HCT116 (cell line): Measurements from ENCODE around the gene MICAL3. TPM values are rescaled to one million over a fixed set of nuclear protein-coding genes. Genes with fewer than 3 reads are reported as not detected.

ENCODE experiments used
- ATAC-seq: fragments of 200-7000 bp; cut with Tn5 transposase; 2 replicates; pipeline ENCODE4 v1.9.1; 2020; ENCODE audit warnings: mild to moderate bottlenecking, moderate library complexity
- BruUV-seq: library from RNA; stranded (reverse); fragments of 400-500 nt; replicated peaks from 2 replicates; lab custom pipeline; 2021; lab: Mats Ljungman, UMichigan
- CTCF ChIA-PET: fragments of 300-600 bp; sonication (Branson Sonifier 250); formaldehyde crosslinking; loops from one replicate; lab custom pipeline; 2021; ENCODE audit warnings: antibody characterized with exemption; lab: Charles Lee
- POLR2A ChIA-PET: fragments of 300-600, 350-600 bp; sonication (Branson Sonifier 250); formaldehyde crosslinking; loops from one replicate; lab custom pipeline; 2021; ENCODE audit warnings: antibody characterized with exemption; lab: Charles Lee
- RAD21 ChIA-PET, 2 experiments: fragments of 300-600 bp; sonication (Branson Sonifier 250); formaldehyde crosslinking; loops; one replicate each; lab custom pipeline; 2023; ENCODE audit warnings: low total read pairs in 2 of 2; ENCODE audit not compliant: uncharacterized antibody in 2 of 2, unreplicated experiment in 2 of 2, low non-redundant PET in 1 of 2; lab: Charles Lee
- DNase-seq: peaks from one replicate; pipeline ENCODE4 v3.0.0-alpha.2; 2010; ENCODE audit warnings: low read depth, low spot score
- H2AFZ ChIP-seq: fragments of 200-600 bp; shearing (Covaris generic), sonication (generic); 2 replicates; pipeline ENCODE4 v1.6.1; 2017; ENCODE audit warnings: low read depth, mixed run types, mixed read lengths, antibody characterized with exemption, low read length; ENCODE audit not compliant: poor library complexity, severe bottlenecking
- H3K27ac ChIP-seq: 2 replicates; pipeline ENCODE4 v1.5.1; 2012; ENCODE audit warnings: low read depth, low read length
- H3K27me3 ChIP-seq: fragments of 200-600 bp; sonication (generic); 2 replicates; pipeline ENCODE4 v1.6.1; 2016; ENCODE audit warnings: mixed run types, low read length, mixed read lengths; ENCODE audit not compliant: insufficient read depth
- H3K36me3 ChIP-seq, 2 experiments: fragments of 200-500 bp in 1 of 2; fragments of 200-600 bp in 1 of 2; sonication (Bioruptor generic) in 1 of 2; sonication (generic) in 1 of 2; 2 replicates each; pipeline versions ENCODE4 v1.5.1 to v1.6.1; 2014 to 2016; ENCODE audit warnings: low read length in 2 of 2, inconsistent platforms in 1 of 2, mixed read lengths in 1 of 2, mixed run types in 1 of 2; ENCODE audit not compliant: insufficient read depth in 2 of 2, control insufficient read depth in 1 of 2
- H3K4me1 ChIP-seq, 2 experiments: fragments of 200-600 bp in 1 of 2; sonication (generic) in 1 of 2; 2 replicates each; pipeline versions ENCODE4 v1.5.1 to v1.6.1; 2012 to 2017; ENCODE audit warnings: low read length in 2 of 2, inconsistent platforms in 1 of 2, mild to moderate bottlenecking in 1 of 2, mixed read lengths in 1 of 2, mixed run types in 1 of 2, moderate library complexity in 1 of 2; ENCODE audit not compliant: insufficient read depth in 2 of 2, control insufficient read depth in 1 of 2
- H3K4me2 ChIP-seq: fragments of 200-600 bp; sonication (generic); 2 replicates; pipeline ENCODE4 v1.6.1; 2017; ENCODE audit warnings: mixed run types, low read length, mixed read lengths
- H3K4me3 ChIP-seq, 2 experiments: fragments of 200-600 bp in 1 of 2; sonication (generic) in 1 of 2; replicated peaks in 1 of 2; 2 replicates each; pipeline ENCODE4 v1.5.1; 2011 to 2016; ENCODE audit warnings: low read length in 2 of 2, control low read depth in 1 of 2, low read depth in 1 of 2, mild to moderate bottlenecking in 1 of 2, mixed read lengths in 1 of 2, mixed run types in 1 of 2
- H3K79me2 ChIP-seq: fragments of 200-600 bp; sonication (generic); 2 replicates; pipeline ENCODE4 v1.6.1; 2017; ENCODE audit warnings: mild to moderate bottlenecking, mixed run types, low read length, moderate library complexity, mixed read lengths; ENCODE audit not compliant: insufficient read depth
- H3K9ac ChIP-seq: fragments of 200-600 bp; sonication (generic); 2 replicates; pipeline ENCODE4 v1.6.1; 2016; ENCODE audit warnings: low read length, mixed read lengths
- H3K9me2 ChIP-seq: fragments of 200-600 bp; sonication (generic), shearing (Covaris generic); 2 replicates; pipeline ENCODE4 v1.6.1; 2017; ENCODE audit warnings: mixed run types, mild to moderate bottlenecking, moderate library complexity; ENCODE audit not compliant: insufficient read depth
- H3K9me3 ChIP-seq, 2 experiments: fragments of 200-500 bp in 1 of 2; fragments of 200-600 bp in 1 of 2; sonication (Bioruptor generic) in 1 of 2; sonication (generic) in 1 of 2; 2 replicates each; pipeline ENCODE4 v1.6.1; 2014 to 2017; ENCODE audit warnings: low read length in 2 of 2, mixed read lengths in 2 of 2, inconsistent platforms in 1 of 2, low read depth in 1 of 2, mild to moderate bottlenecking in 1 of 2, mixed run types in 1 of 2, moderate library complexity in 1 of 2; ENCODE audit not compliant: control insufficient read depth in 1 of 2, insufficient read depth in 1 of 2
- H4K20me1 ChIP-seq: fragments of 200-600 bp; sonication (generic), shearing (Covaris generic); 2 replicates; pipeline ENCODE4 v1.6.1; 2017; ENCODE audit warnings: mixed run types, mild to moderate bottlenecking, moderate library complexity; ENCODE audit not compliant: insufficient read depth
- EZH2phosphoT487 ChIP-seq: fragments of 200-600 bp; IDR thresholded peaks from 2 replicates; pipeline ENCODE4 v1.6.1; 2018; ENCODE audit warnings: antibody characterized with exemption, borderline replicate concordance
- FOSL1 ChIP-seq: IDR thresholded peaks from 2 replicates; pipeline ENCODE4 v1.6.1; 2012; ENCODE audit warnings: low read depth
- MAX ChIP-seq: IDR thresholded peaks from 2 replicates; pipeline ENCODE4 v1.6.1; 2012
- SIN3A ChIP-seq: IDR thresholded peaks from 2 replicates; pipeline ENCODE4 v1.6.1; 2012; ENCODE audit warnings: low read depth
- intact Hi-C: fragments of 100-400 bp; cut with micrococcal nuclease; formaldehyde crosslinking; loops from 2 replicates; pipeline ENCODE4 v1.10.0; 2022
- total RNA-seq: library from RNA; stranded (reverse); gene quantifications from one replicate; pipeline ENCODE4 v1.2.1, GENCODE V29; 2021; ENCODE audit not compliant: unreplicated experiment
- TF ChIP-seq, protein P1 (sequence below): IDR thresholded peaks from 2 replicates; pipeline ENCODE4 v1.6.1; 2012
- TF ChIP-seq, protein P2 (sequence below): IDR thresholded peaks from 2 replicates; pipeline ENCODE4 v1.6.1; 2011; ENCODE audit warnings: mild to moderate bottlenecking, low read length, moderate library complexity; ENCODE audit not compliant: insufficient replicate concordance; ENCODE audit errors: extremely low read depth
- TF ChIP-seq, protein P3 (sequence below): IDR thresholded peaks from 2 replicates; pipeline ENCODE4 v1.6.1; 2012; ENCODE audit warnings: low read depth

MICAL3 gene
- total RNA-seq, 1 experiment from 2014 or later, result 30.8 TPM

DNA sequence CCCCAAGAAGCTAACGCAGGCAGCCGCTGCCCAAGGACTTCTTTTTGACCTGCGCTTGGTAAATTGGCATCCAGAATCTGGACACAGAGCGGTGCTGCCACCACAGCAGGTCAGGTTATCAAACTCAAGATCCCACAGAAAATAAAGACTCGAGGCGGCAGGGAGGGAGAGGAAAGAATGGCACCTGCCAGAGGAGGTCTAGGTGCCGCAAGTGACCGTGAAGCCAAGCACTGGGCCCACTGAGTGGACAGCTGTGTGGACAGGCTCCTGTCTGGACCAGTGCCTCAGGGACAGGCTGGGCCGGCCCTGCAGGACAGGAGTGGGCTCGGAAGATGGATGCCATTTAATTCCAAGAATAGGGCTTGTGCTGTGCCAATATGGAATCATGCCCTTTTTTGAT lies 277.4 kb downstream of the MICAL3 start:
- Histone ChIP-seq H3K4me1 (no peaks in the 10 kb centered on the region), H3K27me3 (no peaks in the 10 kb centered on the region), H3K79me2 (peaks cover 2% of the 10 kb centered on the region; the same call in 1 of the 2 replicates), H3K36me3 (no peaks in the 10 kb centered on the region; a peak in 1 of 4 replicates), H3K9me2 (no peaks in the 10 kb centered on the region), H3K9me3 (no peaks in the 10 kb centered on the region), H3K27ac (no peak overlapping the region), H2AFZ (no peak overlapping the region), H3K9ac (no peak overlapping the region), H4K20me1 (no peaks in the 10 kb centered on the region), H3K4me2 (no peak overlapping the region), H3K4me3 (no peak overlapping the region)
- no peak for ATAC-seq
- ChIA-PET CTCF (no interaction called here), POLR2A (no interaction called here), RAD21 (no interaction called here)
- no peak for TF ChIP-seq FOSL1
- intact Hi-C loops, result no loop called here
- BruUV-seq, result no TSS peak
- DNase-seq, result no peak

GRCh38 chr22:17744430-17744829 lies 279.9 kb downstream of the MICAL3 start:
- Histone ChIP-seq H3K27ac (no peak overlapping the region), H2AFZ (no peak overlapping the region), H4K20me1 (no peaks in the 10 kb centered on the region), H3K4me2 (no peak overlapping the region), H3K27me3 (no peaks in the 10 kb centered on the region), H3K9ac (no peak overlapping the region), H3K4me3 (no peak overlapping the region), H3K9me3 (no peaks in the 10 kb centered on the region), H3K4me1 (no peaks in the 10 kb centered on the region), H3K79me2 (no peaks in the 10 kb centered on the region), H3K9me2 (no peaks in the 10 kb centered on the region), H3K36me3 (no peaks in the 10 kb centered on the region; a peak in 1 of 4 replicates)
- no peak for TF ChIP-seq EZH2phosphoT487
- TF ChIP-seq, protein P1, sequence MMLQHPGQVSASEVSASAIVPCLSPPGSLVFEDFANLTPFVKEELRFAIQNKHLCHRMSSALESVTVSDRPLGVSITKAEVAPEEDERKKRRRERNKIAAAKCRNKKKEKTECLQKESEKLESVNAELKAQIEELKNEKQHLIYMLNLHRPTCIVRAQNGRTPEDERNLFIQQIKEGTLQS, result no peak
- no peak for TF ChIP-seq MAX
- TF ChIP-seq SIN3A, result no peak
- TF ChIP-seq, protein P2, sequence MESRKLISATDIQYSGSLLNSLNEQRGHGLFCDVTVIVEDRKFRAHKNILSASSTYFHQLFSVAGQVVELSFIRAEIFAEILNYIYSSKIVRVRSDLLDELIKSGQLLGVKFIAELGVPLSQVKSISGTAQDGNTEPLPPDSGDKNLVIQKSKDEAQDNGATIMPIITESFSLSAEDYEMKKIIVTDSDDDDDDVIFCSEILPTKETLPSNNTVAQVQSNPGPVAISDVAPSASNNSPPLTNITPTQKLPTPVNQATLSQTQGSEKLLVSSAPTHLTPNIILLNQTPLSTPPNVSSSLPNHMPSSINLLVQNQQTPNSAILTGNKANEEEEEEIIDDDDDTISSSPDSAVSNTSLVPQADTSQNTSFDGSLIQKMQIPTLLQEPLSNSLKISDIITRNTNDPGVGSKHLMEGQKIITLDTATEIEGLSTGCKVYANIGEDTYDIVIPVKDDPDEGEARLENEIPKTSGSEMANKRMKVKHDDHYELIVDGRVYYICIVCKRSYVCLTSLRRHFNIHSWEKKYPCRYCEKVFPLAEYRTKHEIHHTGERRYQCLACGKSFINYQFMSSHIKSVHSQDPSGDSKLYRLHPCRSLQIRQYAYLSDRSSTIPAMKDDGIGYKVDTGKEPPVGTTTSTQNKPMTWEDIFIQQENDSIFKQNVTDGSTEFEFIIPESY, result no peak
- TF ChIP-seq, protein P3, sequence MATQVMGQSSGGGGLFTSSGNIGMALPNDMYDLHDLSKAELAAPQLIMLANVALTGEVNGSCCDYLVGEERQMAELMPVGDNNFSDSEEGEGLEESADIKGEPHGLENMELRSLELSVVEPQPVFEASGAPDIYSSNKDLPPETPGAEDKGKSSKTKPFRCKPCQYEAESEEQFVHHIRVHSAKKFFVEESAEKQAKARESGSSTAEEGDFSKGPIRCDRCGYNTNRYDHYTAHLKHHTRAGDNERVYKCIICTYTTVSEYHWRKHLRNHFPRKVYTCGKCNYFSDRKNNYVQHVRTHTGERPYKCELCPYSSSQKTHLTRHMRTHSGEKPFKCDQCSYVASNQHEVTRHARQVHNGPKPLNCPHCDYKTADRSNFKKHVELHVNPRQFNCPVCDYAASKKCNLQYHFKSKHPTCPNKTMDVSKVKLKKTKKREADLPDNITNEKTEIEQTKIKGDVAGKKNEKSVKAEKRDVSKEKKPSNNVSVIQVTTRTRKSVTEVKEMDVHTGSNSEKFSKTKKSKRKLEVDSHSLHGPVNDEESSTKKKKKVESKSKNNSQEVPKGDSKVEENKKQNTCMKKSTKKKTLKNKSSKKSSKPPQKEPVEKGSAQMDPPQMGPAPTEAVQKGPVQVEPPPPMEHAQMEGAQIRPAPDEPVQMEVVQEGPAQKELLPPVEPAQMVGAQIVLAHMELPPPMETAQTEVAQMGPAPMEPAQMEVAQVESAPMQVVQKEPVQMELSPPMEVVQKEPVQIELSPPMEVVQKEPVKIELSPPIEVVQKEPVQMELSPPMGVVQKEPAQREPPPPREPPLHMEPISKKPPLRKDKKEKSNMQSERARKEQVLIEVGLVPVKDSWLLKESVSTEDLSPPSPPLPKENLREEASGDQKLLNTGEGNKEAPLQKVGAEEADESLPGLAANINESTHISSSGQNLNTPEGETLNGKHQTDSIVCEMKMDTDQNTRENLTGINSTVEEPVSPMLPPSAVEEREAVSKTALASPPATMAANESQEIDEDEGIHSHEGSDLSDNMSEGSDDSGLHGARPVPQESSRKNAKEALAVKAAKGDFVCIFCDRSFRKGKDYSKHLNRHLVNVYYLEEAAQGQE, result no peak
- intact Hi-C loops, result no loop called here
- ChIA-PET CTCF (interaction anchor here (1.2 to 6.2 kb wide), 4 partner anchors 14 to 405 kb away, joined by 4 to 87 read pairs (median 9); partner anchors contain the start of gene USP18), RAD21 (no interaction called here), POLR2A (no interaction called here)
- ATAC-seq (no peak), DNase-seq (no peak)
- BruUV-seq, result no TSS peak
